HG03095 (cell line): ENCODE measurements around the gene TRIM61.
"Not testable (repeated sequence)": the region's sequence is repeated elsewhere in the genome, so short reads cannot be mapped to it uniquely, and the experiment has no call there.

Experiments
- ATAC-seq: cut with Tn5 transposase; IDR thresholded peaks from one replicate; pipeline ENCODE4 v1.9.1; 2021; ENCODE audit warnings: moderate library complexity; ENCODE audit not compliant: unreplicated experiment

The TRIM61 gene

GRCh38 chr4:164977243-164978164 is at the start of gene TRIM61:
Gene TRIM61, minus strand, starts transcription at chr4:164977657. Its CDS starts 7,655 bp downstream, at chr4:164970002.
- ATAC-seq: peak; percentile 99

DNA sequence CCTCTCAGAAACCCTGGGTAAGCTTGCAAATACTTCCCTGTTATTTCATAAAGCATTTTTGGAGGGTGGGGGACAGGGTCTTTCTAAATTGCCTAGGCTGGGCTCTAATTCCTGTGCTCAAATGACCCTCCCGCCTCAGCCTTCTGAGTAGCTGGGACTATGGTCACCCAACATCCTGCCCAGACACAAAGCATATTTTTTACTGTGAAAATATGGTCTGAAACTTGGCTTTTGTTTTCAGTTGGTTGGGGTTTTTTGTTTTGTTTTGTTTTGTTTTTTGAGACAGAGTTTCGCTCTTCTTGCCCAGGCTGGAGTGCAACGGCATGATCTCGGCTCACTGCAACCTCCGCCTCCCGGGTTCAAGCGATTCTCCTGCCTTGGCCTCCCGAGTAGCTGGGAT is 48.3 kb upstream of the TRIM61 start:
- not testable (repeated sequence) for ATAC-seq

- ATAC-seq: not testable (repeated sequence)
These were observed 42.5 kb upstream of the TRIM61 start for GRCh38 chr4:165019995-165020394.

GRCh38 chr4:165016971-165017370 is 39.5 kb upstream of the TRIM61 start:
- ATAC-seq: no peak

- ATAC-seq: no peak
These were observed 36.2 kb upstream of the TRIM61 start for GRCh38 chr4:165013691-165014090.

- ATAC-seq: no peak
These were observed 33.9 kb upstream of the TRIM61 start for GRCh38 chr4:165011403-165011802.

DNA sequence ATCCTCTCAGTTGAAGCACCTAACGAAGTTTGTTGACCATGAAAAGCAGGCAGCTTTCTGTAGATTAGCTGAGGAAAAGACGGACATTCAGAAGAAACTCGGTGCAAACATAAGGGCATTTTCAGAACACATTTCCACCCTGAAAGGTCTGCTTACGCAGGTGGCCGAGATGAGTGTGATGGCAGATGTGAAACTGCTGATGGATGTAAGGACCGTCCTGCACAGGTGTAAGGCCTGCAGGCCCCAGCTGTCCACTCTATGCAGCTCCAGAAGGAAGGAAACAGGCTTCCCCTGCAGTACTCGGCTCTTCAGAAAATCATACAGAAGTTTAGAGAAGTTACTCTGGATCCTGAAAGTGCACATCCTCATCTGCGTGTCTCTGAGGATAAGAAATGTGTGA is 33.5 kb upstream of the TRIM61 start:
- no peak for ATAC-seq

- no peak for ATAC-seq
These were observed 33.0 kb upstream of the TRIM61 start for GRCh38 chr4:165010487-165010886.

DNA sequence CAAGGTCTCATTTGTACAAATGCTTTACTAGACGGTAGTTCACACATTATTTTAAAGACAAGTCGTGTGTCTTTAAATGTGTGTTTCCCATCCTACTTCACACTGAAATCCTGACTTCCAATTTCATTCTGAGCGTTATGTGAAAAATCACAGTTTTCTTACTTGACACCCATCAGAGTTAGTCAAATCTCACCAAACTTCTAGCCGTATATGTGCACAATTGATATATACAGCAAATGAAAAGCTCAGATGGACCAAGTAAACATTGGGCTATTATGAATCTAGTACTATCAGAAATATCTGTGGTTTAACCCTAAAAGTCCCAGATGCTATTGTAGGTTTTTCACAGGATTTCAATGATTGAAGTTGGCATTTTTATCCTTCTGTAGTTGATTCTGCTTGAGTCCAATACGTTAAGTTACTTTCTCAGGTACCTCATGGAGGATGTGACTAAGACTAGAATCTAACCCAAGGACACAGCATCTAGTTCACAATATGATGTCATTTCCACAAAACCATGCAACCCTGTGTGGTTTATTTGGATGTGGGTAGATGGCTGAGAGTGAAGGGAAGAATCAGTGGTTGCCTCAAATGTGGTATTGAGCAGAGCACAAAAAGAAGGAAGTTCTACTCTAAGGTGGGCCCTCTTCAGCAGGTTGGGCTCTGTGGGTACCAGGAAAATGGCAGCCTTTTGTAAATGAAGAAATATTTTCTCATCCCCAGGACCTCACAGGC is 32.2 kb upstream of the TRIM61 start:
- ATAC-seq: peak; percentile 61

DNA sequence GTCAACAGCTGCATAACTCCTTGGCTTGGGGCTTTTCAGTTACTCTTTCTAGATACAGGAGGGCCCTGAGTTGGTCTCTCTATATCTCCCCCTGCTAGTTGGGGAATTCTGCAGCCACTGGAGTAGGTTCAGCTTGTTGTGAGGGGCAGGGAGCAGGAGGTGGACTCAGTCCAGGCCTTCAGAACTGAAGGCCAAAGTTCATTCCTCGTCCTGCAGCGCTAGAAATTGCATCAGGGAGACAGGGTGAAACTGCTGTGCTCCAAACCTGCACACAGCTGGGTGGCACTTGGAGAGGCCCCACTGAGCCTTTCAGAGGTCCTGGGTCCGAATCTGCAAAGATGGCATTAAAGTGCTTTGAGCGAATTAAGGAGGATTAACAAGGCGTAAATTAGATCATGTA is 29.4 kb upstream of the TRIM61 start:
- ATAC-seq: no peak

DNA sequence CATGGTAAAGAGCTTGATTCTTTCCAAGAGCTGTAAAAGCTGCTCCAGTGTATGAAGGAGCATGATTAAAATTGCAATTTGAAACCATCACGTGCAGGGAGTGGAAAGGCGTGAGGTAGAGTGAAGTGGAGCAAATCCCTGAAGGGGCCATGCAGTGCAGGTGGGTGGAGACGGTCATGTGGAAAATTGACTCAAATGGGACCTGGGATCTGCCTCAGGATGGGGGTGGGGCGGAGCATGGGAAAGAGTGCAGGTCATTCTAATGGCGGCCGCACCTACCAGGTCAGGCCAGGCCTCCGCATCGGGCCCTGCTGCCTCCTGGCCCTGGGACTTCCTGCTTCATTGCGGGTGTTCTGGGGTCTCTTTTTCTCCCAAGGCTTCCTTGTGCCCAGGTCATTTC is 29.0 kb upstream of the TRIM61 start:
- ATAC-seq: no peak

DNA sequence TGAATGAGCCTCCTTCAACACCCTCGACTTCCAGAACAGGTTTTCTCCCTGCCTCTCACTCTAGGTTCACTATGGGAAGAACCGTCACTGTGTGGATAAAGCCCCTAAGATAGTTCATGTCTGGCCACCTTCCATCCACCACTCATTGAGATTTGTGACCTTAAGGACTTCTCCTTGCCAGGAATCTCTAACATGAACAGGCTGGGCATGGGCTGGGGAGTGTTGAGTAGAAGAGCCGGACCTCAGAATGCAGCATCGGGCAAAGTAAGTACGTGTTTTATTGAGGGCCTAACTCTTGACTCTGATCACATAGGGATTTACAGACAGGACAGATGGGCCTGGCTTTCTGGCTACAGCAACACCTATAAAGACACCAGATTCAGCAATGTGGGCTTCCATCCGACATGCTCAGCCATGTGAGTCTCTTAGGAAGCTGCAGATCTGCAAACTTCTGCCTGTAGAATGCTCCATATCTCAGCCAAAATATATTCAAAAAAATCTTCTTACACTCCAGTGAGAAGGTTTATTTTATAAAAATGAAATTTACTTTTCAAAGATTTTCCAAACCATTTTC is 28.0 kb upstream of the TRIM61 start:
- ATAC-seq: no peak

DNA sequence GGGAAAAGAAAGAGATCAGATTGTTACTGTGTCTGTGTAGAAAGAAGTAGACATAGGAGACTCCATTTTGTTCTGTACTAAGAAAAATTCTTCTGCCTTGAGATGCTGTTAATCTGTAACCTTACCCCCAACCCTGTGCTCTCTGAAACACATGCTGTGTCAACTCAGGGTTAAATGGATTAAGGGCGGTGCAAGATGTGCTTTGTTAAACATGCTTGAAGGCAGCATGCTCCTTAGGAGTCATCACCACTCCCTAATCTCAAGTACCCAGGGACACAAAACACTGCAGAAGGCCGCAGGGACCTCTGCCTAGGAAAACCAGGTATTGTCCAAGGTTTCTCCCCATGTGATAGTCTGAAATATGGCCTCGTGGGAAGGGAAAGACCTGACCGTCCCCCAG is 24.5 kb upstream of the TRIM61 start:
- not testable (repeated sequence) for ATAC-seq

GRCh38 chr4:164998526-164999080 is 21.1 kb upstream of the TRIM61 start:
- not testable (repeated sequence) for ATAC-seq

DNA sequence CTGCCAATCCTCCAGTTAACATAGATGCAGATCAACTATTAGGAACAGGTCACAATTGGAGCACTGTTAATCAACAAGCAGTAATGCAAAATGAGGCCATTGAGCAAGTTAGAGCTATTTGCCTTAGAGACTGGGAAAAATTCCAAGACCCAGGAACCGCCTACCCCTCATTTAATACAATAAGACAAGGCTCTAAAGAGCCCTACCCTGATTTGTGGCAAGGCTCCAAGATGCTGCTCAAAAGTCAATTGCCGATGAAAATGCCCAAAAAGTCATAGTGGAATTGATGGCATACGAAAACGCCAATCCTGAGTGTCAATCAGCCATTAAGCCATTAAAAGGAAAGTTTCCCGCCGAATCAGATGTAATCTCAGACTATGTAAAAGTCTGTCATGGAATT is 20.5 kb upstream of the TRIM61 start:
- no peak for ATAC-seq

GRCh38 chr4:164997324-164997723 is 19.9 kb upstream of the TRIM61 start:
- no peak for ATAC-seq

GRCh38 chr4:164996123-164996522 is 18.7 kb upstream of the TRIM61 start:
- not testable (repeated sequence) for ATAC-seq

DNA sequence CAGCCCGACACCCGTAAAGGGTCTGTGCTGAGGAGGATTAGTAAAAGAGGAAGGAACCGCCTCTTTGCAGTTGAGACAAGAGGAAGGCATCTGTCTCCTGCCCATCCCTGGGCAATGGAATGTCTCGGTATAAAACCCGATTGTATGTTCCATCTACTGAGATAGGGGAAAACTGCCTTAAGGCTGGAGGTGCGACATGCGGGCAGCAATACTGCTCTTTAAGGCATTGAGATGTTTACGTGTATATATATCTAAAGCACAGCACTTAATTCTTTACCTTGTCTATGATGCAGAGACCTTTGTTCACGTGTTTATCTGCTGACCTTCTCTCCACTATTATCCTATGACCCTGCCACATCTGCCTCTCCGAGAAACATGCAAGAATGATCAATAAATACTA is 13.3 kb upstream of the TRIM61 start:
- ATAC-seq: not testable (repeated sequence)

- ATAC-seq: no peak
These were observed 12.0 kb upstream of the TRIM61 start for GRCh38 chr4:164989471-164989870.

GRCh38 chr4:164971929-164972328 is 5.5 kb downstream of the TRIM61 start:
- not testable (repeated sequence) for ATAC-seq

- ATAC-seq: no peak
These were observed 17.6 kb downstream of the TRIM61 start for GRCh38 chr4:164959896-164960295.
